Measurements from ENCODE around the gene TMEM88.

DNA sequence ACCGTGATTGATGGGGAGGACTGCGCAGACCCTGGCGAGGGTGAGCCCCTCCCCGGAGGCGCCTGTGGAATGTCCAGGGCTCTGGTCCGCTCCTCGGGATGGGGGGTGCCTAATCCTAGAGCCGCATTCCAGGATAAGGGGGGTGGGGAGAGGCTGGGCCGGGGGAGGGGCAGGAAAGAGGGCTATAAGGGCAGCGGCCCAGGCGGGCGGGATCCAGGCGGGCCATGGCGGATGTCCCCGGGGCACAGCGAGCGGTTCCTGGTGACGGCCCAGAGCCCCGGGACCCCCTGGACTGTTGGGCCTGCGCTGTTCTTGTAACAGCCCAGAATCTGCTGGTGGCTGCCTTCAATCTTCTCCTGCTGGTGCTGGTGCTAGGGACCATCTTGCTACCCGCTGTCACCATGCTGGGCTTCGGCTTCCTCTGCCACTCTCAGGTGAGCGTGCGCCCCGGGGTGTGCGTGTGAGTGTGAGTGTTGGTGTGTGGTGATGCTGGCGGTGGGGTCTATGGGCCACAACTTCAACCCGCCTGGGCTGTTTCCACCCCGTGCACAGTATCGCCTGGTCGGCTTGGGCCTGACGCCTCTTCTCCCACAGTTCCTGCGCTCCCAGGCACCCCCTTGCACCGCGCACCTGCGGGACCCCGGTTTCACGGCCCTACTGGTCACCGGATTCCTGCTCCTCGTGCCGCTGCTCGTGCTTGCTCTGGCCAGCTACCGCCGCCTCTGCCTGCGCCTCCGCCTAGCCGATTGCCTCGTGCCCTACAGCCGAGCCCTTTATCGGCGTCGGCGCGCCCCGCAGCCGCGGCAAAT is at the start of gene TMEM88:
- TF ChIP-seq OSR1 (CRISPR knock-in tag; IDR thresholded peaks at IDR 0.05) (no peak), TCF4 (CRISPR knock-in tag; IDR thresholded peaks at IDR 0.05; ENCODE audit: borderline replicate concordance) (no peak), ZFP30 (CRISPR knock-in tag; IDR thresholded peaks at IDR 0.05) (no peak), ZNF70 (CRISPR knock-in tag; IDR thresholded peaks at IDR 0.05) (no peak), PPARA (CRISPR knock-in tag; IDR thresholded peaks at IDR 0.05; ENCODE audit: borderline replicate concordance) (no peak), TOX (CRISPR knock-in tag; IDR thresholded peaks at IDR 0.05; ENCODE audit: borderline replicate concordance) (no peak), CSDC2 (CRISPR knock-in tag; IDR thresholded peaks at IDR 0.05) (no peak), ARNTL (CRISPR knock-in tag; IDR thresholded peaks at IDR 0.05; ENCODE audit: borderline replicate concordance, low read depth) (no peak), ZNF8 (CRISPR knock-in tag; IDR thresholded peaks at IDR 0.05) (no peak), ZNF565 (CRISPR knock-in tag; conservative IDR thresholded peaks at IDR 0.05; ENCODE audit: low read depth) (no peak)
- TF ChIP-seq, protein P1, sequence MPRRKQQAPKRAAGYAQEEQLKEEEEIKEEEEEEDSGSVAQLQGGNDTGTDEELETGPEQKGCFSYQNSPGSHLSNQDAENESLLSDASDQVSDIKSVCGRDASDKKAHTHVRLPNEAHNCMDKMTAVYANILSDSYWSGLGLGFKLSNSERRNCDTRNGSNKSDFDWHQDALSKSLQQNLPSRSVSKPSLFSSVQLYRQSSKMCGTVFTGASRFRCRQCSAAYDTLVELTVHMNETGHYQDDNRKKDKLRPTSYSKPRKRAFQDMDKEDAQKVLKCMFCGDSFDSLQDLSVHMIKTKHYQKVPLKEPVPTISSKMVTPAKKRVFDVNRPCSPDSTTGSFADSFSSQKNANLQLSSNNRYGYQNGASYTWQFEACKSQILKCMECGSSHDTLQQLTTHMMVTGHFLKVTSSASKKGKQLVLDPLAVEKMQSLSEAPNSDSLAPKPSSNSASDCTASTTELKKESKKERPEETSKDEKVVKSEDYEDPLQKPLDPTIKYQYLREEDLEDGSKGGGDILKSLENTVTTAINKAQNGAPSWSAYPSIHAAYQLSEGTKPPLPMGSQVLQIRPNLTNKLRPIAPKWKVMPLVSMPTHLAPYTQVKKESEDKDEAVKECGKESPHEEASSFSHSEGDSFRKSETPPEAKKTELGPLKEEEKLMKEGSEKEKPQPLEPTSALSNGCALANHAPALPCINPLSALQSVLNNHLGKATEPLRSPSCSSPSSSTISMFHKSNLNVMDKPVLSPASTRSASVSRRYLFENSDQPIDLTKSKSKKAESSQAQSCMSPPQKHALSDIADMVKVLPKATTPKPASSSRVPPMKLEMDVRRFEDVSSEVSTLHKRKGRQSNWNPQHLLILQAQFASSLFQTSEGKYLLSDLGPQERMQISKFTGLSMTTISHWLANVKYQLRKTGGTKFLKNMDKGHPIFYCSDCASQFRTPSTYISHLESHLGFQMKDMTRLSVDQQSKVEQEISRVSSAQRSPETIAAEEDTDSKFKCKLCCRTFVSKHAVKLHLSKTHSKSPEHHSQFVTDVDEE (CRISPR knock-in tag; IDR thresholded peaks at IDR 0.05), result no peak
- TF ChIP-seq, protein P2, sequence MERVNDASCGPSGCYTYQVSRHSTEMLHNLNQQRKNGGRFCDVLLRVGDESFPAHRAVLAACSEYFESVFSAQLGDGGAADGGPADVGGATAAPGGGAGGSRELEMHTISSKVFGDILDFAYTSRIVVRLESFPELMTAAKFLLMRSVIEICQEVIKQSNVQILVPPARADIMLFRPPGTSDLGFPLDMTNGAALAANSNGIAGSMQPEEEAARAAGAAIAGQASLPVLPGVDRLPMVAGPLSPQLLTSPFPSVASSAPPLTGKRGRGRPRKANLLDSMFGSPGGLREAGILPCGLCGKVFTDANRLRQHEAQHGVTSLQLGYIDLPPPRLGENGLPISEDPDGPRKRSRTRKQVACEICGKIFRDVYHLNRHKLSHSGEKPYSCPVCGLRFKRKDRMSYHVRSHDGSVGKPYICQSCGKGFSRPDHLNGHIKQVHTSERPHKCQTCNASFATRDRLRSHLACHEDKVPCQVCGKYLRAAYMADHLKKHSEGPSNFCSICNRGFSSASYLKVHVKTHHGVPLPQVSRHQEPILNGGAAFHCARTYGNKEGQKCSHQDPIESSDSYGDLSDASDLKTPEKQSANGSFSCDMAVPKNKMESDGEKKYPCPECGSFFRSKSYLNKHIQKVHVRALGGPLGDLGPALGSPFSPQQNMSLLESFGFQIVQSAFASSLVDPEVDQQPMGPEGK (CRISPR knock-in tag; IDR thresholded peaks at IDR 0.05; ENCODE audit: borderline replicate concordance), result no peak
